ENCODE data around the gene EP300. TPM values are rescaled to one million over a fixed set of nuclear protein-coding genes. Genes with fewer than 3 reads are reported as not detected.

EP300 gene
- polyA plus RNA-seq, 1 experiment, result 13.0 TPM

Small RNAs within 50 kb of the gene (small RNA-seq; reads per million reads assigned to genes)
- gene RF00019 (ENCODE audit: insufficient read length, low read depth, low replicate concordance) (not detected), gene RNU6-375P (ENCODE audit: insufficient read length, low read depth, low replicate concordance) (not detected)

Other genes with a start within 250 kb of the EP300 start
- gene ST13, start 236.0 kb upstream of the EP300 start, polyA plus RNA-seq (2011; rRNA removed), result 90.7 and 145 TPM in 2 replicates
- gene XPNPEP3, start 235.4 kb upstream of the EP300 start, polyA plus RNA-seq (2011; rRNA removed), result 21.9 and 25.8 TPM in 2 replicates
- not detected in 2 replicates for gene DNAJB7, start 230.5 kb upstream of the EP300 start, polyA plus RNA-seq (2011; rRNA removed)
- 87.0 and 98.4 TPM in 2 replicates for gene RBX1, start 141.2 kb upstream of the EP300 start, polyA plus RNA-seq (2011; rRNA removed)
- 17.8 and 26.5 TPM in 2 replicates for gene L3MBTL2, start 112.7 kb downstream of the EP300 start, polyA plus RNA-seq (2011; rRNA removed)
- 0.51 and 0.70 TPM in 2 replicates for gene CHADL, start 148.3 kb downstream of the EP300 start, polyA plus RNA-seq (2011; rRNA removed)
- gene RANGAP1, start 193.6 kb downstream of the EP300 start, polyA plus RNA-seq (2011; rRNA removed), result 88.5 and 145 TPM in 2 replicates
- gene ZC3H7B, start 208.9 kb downstream of the EP300 start, polyA plus RNA-seq (2011; rRNA removed), result 39.9 and 59.4 TPM in 2 replicates